Testis (tissue), 3 donors: ENCODE data around the gene CTDNEP1. TPM values are rescaled to one million over a fixed set of nuclear protein-coding genes. Genes with fewer than 3 reads are reported as not detected.
A peak's percentile ranks its signal among the peaks of the same experiment; 100 is the strongest.

Experiments used
- DNase-seq: peaks from one replicate; pipeline ENCODE4 v3.0.0-alpha.2; 2019
- H3K27ac ChIP-seq, 2 donors: fragments of 200-600 bp; sonication (generic); one replicate each; pipeline ENCODE4 v1.5.1; 2019
- H3K27me3 ChIP-seq: fragments of 200-600 bp; sonication (generic); one replicate; pipeline ENCODE4 v1.5.1; 2019
- H3K36me3 ChIP-seq: fragments of 200-600 bp; sonication (generic); one replicate; pipeline ENCODE4 v1.5.1; 2017; ENCODE audit warnings: low read depth; ENCODE audit errors: missing control alignments
- H3K4me1 ChIP-seq: fragments of 200-600 bp; sonication (generic); one replicate; pipeline ENCODE4 v1.5.1; 2019
- H3K4me3 ChIP-seq, 2 donors: fragments of 200-600 bp; sonication (generic); one replicate each; pipeline ENCODE4 v1.5.1; 2017 to 2019
- H3K9me3 ChIP-seq: fragments of 200-600 bp; sonication (generic); one replicate; pipeline ENCODE4 v1.5.1; 2017
- POLR2A ChIP-seq: fragments of 450-650 bp; IDR thresholded peaks from one replicate; pipeline ENCODE4 v1.6.1; 2017; ENCODE audit warnings: antibody characterized with exemption, mild to moderate bottlenecking, moderate library complexity
- WGBS, 2 donors: methylation state at CpG; one replicate each; pipeline ENCODE4 v1.1.5; 2018; 5-methylcytosine and 5-hydroxymethylcytosine counted together
- intact Hi-C: fragments of 100-400 bp; cut with DNase I; formaldehyde crosslinking; loops from one replicate; pipeline ENCODE4 v1.15.1; 2023; ENCODE audit warnings: low total_unique reads
- polyA plus RNA-seq: library from polyadenylated mRNA; stranded (reverse); fragments of 350-450 nt; fragmentation: Illumina TruSeq; extraction: RNeasy Lipid Tissue Mini Kit (QIAGEN cat#74804); gene quantifications from one replicate; pipeline ENCODE4 v1.2.3, GENCODE V29; 2014; ENCODE audit warnings: low read depth, low replicate concordance; ENCODE audit not compliant: insufficient read depth
- total RNA-seq, 2 donors: library from RNA; depleted of rRNA; stranded (reverse); fragments of >200 nt; gene quantifications; one replicate each; pipeline ENCODE4 v1.2.3, GENCODE V29; 2016
- TF ChIP-seq, protein P1 (sequence below), 3 experiments: fragments of 450-650 bp in 2 of 3; fragments of 200-600 bp in 1 of 3; sonication (generic) in 1 of 3; IDR thresholded peaks; one replicate each; pipeline ENCODE4 v1.5.1; 2016 to 2019; ENCODE audit warnings: antibody characterized with exemption in 3 of 3, mild to moderate bottlenecking in 2 of 3, moderate library complexity in 1 of 3

Gene CTDNEP1
- total and polyA plus RNA-seq, 3 donors from 2014 or later = 86.4 to 138 (median 94.0) TPM

DNA sequence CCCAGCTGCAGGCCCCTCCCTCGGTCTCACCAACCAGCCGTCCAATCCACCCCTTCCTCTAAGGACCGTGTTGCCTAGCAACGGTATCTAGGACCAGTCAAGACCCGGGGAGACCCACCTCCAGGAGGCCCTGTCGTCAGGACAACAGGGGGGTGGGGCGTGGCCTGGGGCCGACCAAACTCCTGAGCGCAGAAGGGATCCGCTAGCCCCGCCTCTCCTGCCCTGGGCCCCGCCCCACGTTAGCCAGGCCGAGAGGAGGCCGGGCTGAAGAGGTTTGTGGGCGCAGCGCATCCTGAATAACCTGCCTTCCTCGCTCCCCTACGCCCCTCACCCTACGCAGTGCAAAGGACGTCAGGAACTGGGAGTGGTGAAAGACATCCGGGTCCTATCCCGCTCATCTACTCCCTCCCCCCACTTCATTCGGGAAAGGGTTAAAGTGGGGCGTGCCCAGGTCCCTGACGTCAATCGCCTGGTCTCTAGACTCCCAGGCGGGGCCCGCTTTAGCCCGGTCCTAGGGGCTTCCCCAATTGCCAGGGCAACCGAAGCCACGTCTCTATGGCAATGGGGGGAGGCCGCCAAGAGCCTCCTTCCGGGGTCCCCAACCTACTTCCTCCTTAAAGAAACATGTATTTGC lies 46.6 kb downstream of the CTDNEP1 start:
- TF ChIP-seq, protein P1, sequence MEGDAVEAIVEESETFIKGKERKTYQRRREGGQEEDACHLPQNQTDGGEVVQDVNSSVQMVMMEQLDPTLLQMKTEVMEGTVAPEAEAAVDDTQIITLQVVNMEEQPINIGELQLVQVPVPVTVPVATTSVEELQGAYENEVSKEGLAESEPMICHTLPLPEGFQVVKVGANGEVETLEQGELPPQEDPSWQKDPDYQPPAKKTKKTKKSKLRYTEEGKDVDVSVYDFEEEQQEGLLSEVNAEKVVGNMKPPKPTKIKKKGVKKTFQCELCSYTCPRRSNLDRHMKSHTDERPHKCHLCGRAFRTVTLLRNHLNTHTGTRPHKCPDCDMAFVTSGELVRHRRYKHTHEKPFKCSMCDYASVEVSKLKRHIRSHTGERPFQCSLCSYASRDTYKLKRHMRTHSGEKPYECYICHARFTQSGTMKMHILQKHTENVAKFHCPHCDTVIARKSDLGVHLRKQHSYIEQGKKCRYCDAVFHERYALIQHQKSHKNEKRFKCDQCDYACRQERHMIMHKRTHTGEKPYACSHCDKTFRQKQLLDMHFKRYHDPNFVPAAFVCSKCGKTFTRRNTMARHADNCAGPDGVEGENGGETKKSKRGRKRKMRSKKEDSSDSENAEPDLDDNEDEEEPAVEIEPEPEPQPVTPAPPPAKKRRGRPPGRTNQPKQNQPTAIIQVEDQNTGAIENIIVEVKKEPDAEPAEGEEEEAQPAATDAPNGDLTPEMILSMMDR (IDR thresholded peaks at IDR 0.05) = peak in 1 of 3 experiments; percentile 7
- no peak for TF ChIP-seq POLR2A
- DNase-seq = peak; percentile 89
- H3K4me3 ChIP-seq = peak overlapping the region; percentile 52 to 55
- H3K36me3 ChIP-seq = no peaks in the 10 kb centered on the region
- no peaks in the 10 kb centered on the region for H3K27me3 ChIP-seq
- 2 to 6% methylated on average over 6 to 34 of the region's 34 CpGs for WGBS, 2 donors
- H3K9me3 ChIP-seq = no peaks in the 10 kb centered on the region
- H3K27ac ChIP-seq = peak overlapping the region; percentile 59 to 80
- intact Hi-C loops = no loop called here
- H3K4me1 ChIP-seq = peaks cover 39% of the 10 kb centered on the region

DNA sequence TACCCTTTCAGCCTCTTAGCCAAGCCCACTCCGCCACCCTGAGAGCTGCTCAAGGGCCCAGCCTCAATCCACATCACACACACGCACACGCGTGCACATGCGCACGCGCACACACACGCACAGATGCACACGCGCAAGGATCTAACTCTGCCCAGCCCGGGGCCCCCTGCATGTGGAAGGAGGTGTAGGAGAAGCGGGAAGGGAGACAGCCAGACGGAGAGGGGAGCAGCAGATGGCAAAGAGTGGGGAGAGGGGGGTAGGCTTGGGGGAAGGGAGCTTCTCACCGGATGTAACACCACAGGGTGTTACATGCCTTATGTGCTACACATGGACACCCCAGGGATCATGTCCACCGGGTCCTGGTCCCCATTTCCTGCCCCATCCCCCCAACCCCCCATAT lies 47.2 kb downstream of the CTDNEP1 start:
- DNase-seq = no peak
- intact Hi-C loops = no loop called here
- Histone ChIP-seq H3K4me1 (peaks cover 39% of the 10 kb centered on the region), H3K27ac (peak overlapping the region; percentile 59 to 80), H3K36me3 (no peaks in the 10 kb centered on the region), H3K9me3 (no peaks in the 10 kb centered on the region), H3K4me3 (peak overlapping the region; percentile 52 to 55), H3K27me3 (no peaks in the 10 kb centered on the region)
- WGBS, 2 donors = 40 to 43% methylated on average over 9 to 15 of the region's 15 CpGs
- TF ChIP-seq POLR2A = no peak
- TF ChIP-seq, protein P1 (IDR thresholded peaks at IDR 0.05) = no peak

DNA sequence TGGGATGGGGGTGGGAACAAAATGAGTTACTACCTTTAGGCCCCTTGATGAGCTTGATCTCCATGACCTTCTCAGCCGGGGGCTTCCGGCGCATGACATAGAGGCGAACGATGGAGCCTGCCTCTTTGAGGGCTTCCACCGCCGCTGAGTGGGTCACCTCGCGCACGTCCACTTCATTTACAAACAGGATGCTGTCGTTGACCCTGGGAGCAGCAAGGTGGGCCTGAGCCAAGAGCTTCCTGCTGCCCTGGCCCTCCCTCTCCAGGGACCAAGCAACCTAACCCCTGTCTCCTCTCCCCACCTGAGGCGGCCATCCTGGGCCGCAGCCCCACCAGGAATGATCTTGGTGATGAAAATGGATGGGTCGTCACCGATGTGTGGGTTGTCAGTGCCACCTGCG lies 48.1 kb downstream of the CTDNEP1 start:
- TF ChIP-seq, protein P1 (IDR thresholded peaks at IDR 0.05) = no peak
- no peak for TF ChIP-seq POLR2A
- WGBS, 2 donors = 88 to 93% methylated on average over 6 to 16 of the region's 16 CpGs
- no peaks in the 10 kb centered on the region for H3K36me3 ChIP-seq
- intact Hi-C loops = no loop called here
- peaks cover 37% of the 10 kb centered on the region for H3K4me1 ChIP-seq
- no peaks in the 10 kb centered on the region for H3K9me3 ChIP-seq
- H3K4me3 ChIP-seq = no peak overlapping the region
- DNase-seq = no peak
- H3K27me3 ChIP-seq = no peaks in the 10 kb centered on the region
- H3K27ac ChIP-seq = no peak overlapping the region

DNA sequence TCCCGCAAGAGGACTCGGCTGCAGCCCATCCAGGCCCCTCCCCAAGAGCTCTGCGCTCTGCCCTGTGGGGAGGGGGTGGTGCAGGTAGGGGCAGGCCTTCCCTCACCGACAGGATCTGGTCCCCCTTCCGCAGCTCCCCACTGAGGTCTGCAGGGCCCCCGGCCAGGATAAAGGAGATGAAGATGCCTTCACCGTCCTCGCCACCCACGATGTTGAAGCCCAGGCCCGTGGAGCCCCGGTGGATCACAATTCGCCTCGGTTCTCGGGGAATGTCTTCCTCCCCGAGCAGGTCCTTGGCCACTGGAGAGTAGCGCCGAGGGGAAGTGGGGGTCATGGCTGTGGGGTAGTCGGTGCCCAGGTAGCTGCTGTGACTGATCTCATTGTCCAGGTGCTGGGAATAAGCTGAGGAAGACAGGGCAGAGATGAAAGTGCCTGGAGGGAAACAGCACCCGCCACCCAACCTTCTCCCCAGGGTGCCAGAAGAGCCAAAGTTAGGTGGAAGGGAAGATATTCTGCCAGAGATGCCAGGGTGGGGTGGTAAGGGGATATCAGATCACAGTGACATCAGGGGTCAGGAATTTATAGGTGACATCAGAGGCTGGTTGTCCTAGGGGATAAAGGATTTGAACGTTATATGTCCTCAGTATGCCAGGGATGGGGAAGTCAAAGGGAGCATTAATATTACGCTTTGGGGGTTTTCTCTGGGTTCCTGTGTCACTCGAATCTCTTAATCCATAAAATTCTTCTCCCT lies 54.7 kb downstream of the CTDNEP1 start:
- Histone ChIP-seq H3K36me3 (no peaks in the 10 kb centered on the region), H3K9me3 (no peaks in the 10 kb centered on the region), H3K27ac (no peak overlapping the region), H3K4me3 (no peak overlapping the region), H3K27me3 (no peaks in the 10 kb centered on the region), H3K4me1 (no peaks in the 10 kb centered on the region)
- 90 to 91% methylated on average over 16 to 22 of the region's 22 CpGs for WGBS, 2 donors
- TF ChIP-seq POLR2A = no peak
- TF ChIP-seq, protein P1 (IDR thresholded peaks at IDR 0.05) = no peak
- DNase-seq = no peak
- intact Hi-C loops = no loop called here
